ENCODE data around the gene DLEC1.

The DLEC1 gene

DNA sequence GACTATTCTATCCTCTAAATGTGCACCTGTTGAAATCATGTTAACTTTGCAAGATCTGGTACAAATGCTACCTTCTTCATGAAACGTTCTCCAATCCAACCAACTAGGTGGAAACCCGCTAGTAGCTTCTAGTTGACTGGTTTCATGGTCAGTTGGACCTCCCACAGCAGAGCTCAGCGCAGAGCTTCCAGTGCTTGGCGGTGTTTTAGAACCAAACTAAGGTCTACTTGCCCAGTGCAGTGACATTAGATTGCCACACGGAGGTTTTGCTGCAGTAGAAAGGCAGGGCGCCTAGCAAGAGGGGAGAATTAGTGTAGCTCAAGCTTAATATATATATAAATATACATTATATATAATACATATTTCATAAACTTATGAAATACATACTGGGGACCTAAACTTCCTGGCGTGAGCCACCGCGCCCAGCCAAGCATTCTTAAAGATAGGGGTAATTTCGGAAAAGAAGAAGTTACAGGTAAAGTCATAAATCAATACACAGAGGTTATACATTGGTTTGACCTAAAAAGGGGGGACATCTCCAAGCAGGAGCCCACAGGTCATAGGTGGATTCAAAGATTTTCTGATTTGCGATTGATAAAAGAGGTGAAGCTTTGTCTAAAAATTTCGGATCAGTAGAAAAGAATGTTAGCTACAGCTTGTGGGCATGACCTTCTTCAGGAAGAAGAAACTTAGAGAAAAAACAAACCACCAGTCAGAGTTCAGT lies 124.3 kb downstream of the DLEC1 start:
- DNase-seq = no peak

DNA sequence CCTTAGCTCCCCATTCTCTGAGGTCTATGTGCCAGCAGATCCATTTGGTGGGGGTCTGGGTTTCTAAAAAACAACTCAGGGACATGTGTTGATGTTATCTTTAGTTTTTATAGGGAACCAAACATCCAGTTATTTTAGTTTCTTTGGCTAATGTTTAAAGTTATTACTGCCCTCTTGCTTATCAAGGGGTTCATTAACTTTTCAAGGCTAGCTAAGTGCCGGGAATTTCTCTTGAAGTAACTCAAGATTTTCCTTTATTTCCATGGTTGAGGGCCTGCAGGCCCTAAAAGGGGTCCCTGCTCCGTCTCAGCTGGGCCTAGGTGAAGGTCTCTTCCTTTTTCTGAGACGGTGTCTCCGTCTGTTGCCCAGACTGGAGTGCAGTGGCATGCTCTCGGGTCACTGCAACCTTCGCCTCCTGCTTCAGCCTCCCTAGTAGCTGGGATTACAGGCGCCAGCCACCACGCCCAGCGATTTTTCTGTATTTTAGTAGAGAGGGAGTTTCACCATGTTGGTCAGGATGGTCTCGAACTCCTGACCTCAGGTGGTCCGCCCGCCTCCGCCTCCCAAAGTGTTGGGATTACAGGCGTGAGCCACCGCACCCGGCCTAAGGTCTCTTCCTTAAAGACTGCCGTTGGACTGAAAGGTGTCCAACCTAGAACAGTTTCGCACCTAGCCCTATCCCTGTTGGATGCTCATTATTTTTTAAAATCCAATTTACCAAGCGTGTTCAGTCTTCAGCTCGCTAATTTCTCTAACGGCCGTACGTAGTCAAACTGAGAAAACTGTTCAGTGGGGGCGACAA lies 125.0 kb downstream of the DLEC1 start:
- no peak for DNase-seq

DNA sequence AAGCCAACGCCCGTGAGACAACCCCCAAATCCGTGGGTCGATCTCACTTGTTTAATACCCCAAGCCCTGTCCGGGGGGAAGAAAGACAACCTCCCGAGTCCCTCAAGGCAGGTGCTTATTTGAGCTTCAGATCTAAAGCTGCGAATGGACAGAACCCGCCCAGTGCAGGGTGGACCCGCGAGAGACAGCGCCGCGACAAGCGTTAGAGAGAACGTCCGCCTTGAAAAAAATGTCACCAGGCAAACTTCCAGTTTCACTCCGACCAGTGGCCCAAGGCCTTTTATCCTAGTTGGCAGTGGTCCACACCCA lies 125.6 kb downstream of the DLEC1 start:
- no peak for DNase-seq

DNA sequence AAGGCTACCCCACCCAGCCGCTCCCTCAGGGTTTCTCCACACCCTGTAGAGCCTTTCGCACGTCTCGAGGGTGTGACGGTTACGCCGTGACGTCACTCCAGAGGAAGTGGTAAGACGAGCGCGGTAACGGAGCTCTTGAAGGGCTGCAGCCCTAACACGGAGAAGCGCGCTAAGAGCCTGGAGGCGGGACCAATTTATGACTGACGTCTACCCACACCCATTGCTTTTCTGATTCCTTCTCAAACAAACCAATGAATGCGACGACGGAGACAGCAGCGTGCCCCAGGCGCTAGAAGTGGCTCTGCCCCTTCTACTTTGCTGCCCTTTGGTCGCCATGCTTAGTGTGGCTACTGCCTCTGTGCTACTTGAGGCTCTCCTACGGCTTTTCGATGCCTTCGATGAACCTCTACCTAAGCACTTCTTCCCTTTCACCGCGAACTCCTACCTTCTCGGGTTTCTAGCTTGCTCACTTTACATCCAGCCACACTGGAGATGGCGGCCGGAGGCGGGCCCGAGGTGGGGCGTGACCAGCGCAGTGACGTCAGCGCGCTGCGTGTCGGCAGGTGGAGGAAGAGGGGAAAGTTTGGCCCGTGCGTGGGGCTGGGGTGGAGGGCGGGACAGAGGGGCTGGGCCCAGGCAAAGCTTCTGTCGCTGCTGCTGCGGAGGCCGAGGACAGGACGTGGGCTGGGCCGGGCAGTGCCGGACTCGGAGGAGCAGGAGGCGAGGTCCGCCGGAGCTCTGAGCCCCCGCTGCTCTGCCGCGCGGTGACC lies 126.1 kb downstream of the DLEC1 start, which contains the start of gene OXSR1:
OXSR1 (plus strand) TSS at position 586 of the 770 bp plus-strand sequence. CDS start 340 bp downstream, outside the sequence.
- DNase-seq = peak; percentile 89

DNA sequence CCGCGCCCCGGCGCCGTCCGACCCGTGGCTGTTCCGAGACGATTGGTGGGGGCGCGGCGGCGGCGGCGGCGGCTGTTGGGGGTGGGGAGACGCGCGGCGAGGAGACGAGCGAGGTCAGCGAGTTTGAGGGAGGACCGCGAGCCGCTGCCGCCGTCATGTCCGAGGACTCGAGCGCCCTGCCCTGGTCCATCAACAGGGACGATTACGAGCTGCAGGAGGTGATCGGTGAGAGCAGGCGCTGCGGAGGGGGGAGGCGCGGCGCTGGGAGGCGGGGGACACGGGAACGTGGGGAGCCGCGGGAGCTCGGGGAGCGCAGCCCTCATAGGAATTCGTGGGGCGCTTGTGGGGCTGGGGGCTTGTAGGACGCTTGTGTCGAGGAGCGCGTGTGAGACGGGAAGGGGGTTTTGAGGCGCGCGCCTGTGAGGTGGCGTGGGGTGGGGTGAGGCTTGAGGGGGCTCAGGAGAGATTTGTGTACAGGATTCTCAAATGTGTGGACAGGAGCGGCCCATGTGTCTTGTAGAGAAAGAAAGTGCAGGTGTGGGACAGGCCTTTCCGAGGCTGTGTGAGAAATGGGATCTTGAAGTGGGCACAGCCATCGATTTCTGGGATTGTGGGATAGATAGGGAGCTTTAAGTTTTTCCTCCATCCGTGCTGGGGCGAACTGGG lies 126.8 kb downstream of the DLEC1 start:
- DNase-seq = no peak

DNA sequence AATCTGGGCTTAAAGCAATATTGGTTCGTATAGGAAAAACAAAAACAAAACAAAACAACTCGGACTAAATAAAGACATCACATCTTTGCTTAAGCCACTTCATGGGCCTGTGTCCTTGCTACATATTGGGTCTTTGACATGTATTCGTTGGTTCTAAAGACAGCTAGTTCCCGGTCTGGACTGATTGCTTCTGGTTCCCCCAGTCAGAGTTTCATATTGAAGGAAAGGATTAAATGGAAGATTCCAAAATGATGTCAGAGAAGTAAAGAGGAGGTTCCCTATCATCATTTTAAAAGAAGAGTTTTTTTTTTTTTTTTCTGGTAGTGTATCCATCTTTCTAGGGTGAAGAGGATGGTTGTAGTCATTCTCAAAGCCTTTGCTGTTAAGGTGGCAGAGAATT lies 128.6 kb downstream of the DLEC1 start:
- DNase-seq = no peak

DNA sequence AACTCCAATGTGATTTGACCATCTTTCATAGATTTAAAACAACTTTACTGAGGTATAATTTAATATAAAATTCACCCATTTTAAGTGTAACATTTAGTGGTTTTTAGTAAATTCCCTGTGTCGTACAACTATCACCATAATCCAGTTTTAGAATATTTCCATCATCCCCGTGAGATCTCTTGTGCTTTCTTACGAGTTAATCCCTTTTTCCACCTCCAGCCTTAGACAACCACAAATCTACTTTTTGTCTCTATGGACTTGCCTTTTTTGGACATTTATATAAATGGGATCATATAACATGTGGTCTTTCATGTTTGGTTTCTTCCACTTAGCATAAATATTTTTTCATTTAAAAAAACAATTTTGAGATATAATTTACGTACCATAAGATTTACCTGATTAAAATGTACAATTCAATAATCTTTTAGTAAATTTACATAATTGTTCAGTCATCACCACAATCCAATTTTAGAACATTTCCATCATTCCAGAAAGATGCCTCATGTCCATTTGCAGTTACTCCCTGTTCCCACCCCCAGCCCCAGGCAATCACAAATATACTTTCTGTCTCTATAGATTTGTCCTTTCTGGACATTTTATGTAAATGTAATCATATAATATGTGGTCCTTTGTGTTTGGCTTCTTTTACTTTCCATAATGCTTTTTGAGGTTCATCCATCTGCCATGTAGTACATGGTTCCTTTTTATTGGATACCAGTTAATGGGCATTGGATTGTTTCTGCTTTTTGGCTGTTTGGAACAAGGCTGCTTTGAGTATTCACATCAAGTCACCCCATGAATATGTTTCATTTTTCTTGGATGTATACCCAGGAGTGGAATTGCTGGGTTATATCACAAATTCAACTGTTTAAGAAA lies 129.4 kb downstream of the DLEC1 start:
- no peak for DNase-seq

DNA sequence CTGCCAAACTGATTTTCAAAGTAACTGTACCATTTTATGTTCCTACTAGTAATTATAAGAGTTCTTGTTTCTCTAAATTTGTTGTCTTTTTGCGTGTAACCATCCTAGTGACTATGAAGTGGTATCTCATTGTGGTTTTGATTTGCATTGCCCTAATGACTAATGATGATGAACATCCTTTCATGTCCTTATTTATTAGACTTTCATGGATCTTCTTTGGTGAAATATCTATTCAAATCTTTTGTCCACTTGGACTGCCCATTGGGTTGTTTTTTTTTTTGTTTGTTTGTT lies 130.0 kb downstream of the DLEC1 start:
- no peak for DNase-seq

DNA sequence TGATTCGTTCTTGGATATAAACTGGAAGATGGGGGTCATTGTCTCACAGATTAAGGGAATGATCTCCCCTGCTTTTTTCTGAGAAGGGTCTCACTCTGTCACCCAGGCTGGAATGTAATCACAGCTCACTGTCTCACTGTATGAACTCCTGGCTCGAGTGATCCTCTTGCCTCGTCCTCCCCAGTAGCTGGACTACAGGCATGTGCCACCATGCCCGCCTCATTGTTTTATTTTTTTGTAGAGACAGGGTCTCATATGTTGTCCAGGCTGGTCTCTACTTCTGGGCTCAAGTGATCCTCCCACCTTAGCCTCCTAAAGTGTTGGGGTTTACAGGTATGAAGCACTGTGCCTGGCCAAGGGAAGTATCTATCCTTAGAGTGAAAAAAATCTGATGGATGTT lies 131.7 kb downstream of the DLEC1 start:
- DNase-seq = no peak

DNA sequence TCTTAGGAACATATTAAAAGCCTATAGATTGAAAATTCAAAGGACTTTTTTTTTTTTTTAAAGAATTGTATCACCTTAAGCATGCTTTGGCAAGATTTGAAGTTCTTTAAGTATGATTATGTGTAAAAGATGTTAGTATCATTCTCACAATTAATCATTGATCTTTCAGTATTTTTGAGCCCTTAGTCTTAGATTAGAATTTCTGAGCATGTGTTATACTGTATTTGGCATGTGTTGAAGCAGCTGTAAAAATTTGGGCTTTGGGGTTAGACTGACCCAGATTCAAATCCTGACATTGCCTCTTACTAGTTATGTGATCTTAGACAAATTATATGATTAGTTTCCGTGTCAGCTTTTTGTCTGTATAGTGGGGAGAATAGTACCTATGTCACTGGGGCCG lies 132.6 kb downstream of the DLEC1 start:
- no peak for DNase-seq
